Measurements from ENCODE around the gene PNO1.

PNO1 gene

GRCh38 chr2:68156419-68156818 lies 1.3 kb upstream of the PNO1 start:
- H4K8ac ChIP-seq (ENCODE audit: low read depth, low read length): no peak overlapping the region
- H2BK12ac ChIP-seq (ENCODE audit: low read length): no peak overlapping the region
- no peak overlapping the region for H3K14ac ChIP-seq (ENCODE audit: low read length)
- no peak overlapping the region for H3K18ac ChIP-seq (ENCODE audit: low read length)
- no peak overlapping the region for H3K9ac ChIP-seq (ENCODE audit: low read depth, low read length, poor library complexity)
- H3K27me3 ChIP-seq (ENCODE audit: control insufficient read depth in 3 of 3, insufficient read depth in 3 of 3, low read depth in 1 of 3, low read length in 3 of 3): no peaks in the 10 kb centered on the region
- no peak overlapping the region for H2AK5ac ChIP-seq (ENCODE audit: low read depth, low read length)
- peaks cover 0 to 3% of the 10 kb centered on the region in 2 donors for H3K4me1 ChIP-seq (ENCODE audit: control insufficient read depth in 2 of 2, insufficient read depth in 1 of 2, low read depth in 1 of 2, low read length in 2 of 2)
- H4K91ac ChIP-seq (ENCODE audit: low read depth, low read length, poor library complexity): no peak overlapping the region
- no peak for DNase-seq (ENCODE audit: low spot score)
- WGBS, 2 donors (ENCODE audit: extremely low coverage in 2 of 2, insufficient read length in 2 of 2, insufficient replicate concordance in 1 of 2): no CpG with 5 or more reads among the region's 3 CpGs
- no peak overlapping the region for H2BK5ac ChIP-seq (ENCODE audit: low read length)
- no peak overlapping the region for H2BK15ac ChIP-seq (ENCODE audit: low read length)
- H3K27ac ChIP-seq (replicated peaks; ENCODE audit: low read length): no peak overlapping the region
- peak overlapping the region; percentile 92 for H3K4me2 ChIP-seq (ENCODE audit: insufficient read depth, low read length, poor library complexity, severe bottlenecking)
- H3K23ac ChIP-seq (ENCODE audit: low read depth, low read length, poor library complexity): no peak overlapping the region
- H2AFZ ChIP-seq (ENCODE audit: low read length): peak overlapping the region; percentile 91
- no peak overlapping the region for H3K4ac ChIP-seq (ENCODE audit: low read length)
- H3K79me1 ChIP-seq (ENCODE audit: low read depth, low read length): peaks cover 3% of the 10 kb centered on the region
- H3K9me3 ChIP-seq (replicated peaks in 1 of 2; ENCODE audit: control insufficient read depth in 2 of 2, insufficient read depth in 1 of 2, low read depth in 1 of 2, low read length in 2 of 2): no peaks in the 10 kb centered on the region
- no peak overlapping the region for H2BK120ac ChIP-seq (ENCODE audit: low read depth, low read length)
- peaks cover 4 to 23% of the 10 kb centered on the region in 2 donors for H3K36me3 ChIP-seq (replicated peaks in 1 of 2; ENCODE audit: control insufficient read depth in 2 of 2, insufficient read depth in 2 of 2, low read length in 2 of 2)
- peak overlapping the region; percentile 74 to 86 for H3K4me3 ChIP-seq (ENCODE audit: low read length in 2 of 2)

- peak overlapping the region; percentile 86 for H3K18ac ChIP-seq (ENCODE audit: low read length)
Measured at GRCh38 chr2:68157002-68157401, 686 bp upstream of the PNO1 start.

GRCh38 chr2:68158134-68158447 lies 403 bp downstream of the PNO1 start:
- DNase-seq (ENCODE audit: low spot score): no peak
- H3K4ac ChIP-seq (ENCODE audit: low read length): no peak overlapping the region
- peak overlapping the region; percentile 74 to 86 for H3K4me3 ChIP-seq (ENCODE audit: low read length in 2 of 2)
- peak overlapping the region; percentile 91 for H2AFZ ChIP-seq (ENCODE audit: low read length)
- peaks cover 0 to 3% of the 10 kb centered on the region in 2 donors for H3K4me1 ChIP-seq (ENCODE audit: control insufficient read depth in 2 of 2, insufficient read depth in 1 of 2, low read depth in 1 of 2, low read length in 2 of 2)
- no peak overlapping the region for H2AK5ac ChIP-seq (ENCODE audit: low read depth, low read length)
- H3K27ac ChIP-seq (replicated peaks; ENCODE audit: low read length): no peak overlapping the region
- peak overlapping the region; percentile 44 for H3K18ac ChIP-seq (ENCODE audit: low read length)
- peak overlapping the region; percentile 69 for H3K23ac ChIP-seq (ENCODE audit: low read depth, low read length, poor library complexity)
- no peak overlapping the region for H2BK12ac ChIP-seq (ENCODE audit: low read length)
- H2BK15ac ChIP-seq (ENCODE audit: low read length): no peak overlapping the region
- H3K27me3 ChIP-seq (ENCODE audit: control insufficient read depth in 3 of 3, insufficient read depth in 3 of 3, low read depth in 1 of 3, low read length in 3 of 3): no peaks in the 10 kb centered on the region
- peak overlapping the region; percentile 77 for H3K4me2 ChIP-seq (ENCODE audit: insufficient read depth, low read length, poor library complexity, severe bottlenecking)
- no CpG with 5 or more reads among the region's 7 CpGs for WGBS, 2 donors (ENCODE audit: extremely low coverage in 2 of 2, insufficient read length in 2 of 2, insufficient replicate concordance in 1 of 2)
- H3K79me1 ChIP-seq (ENCODE audit: low read depth, low read length): peaks cover 3% of the 10 kb centered on the region
- no peak overlapping the region for H4K8ac ChIP-seq (ENCODE audit: low read depth, low read length)
- H2BK120ac ChIP-seq (ENCODE audit: low read depth, low read length): no peak overlapping the region
- peaks cover 7 to 40% of the 10 kb centered on the region in 2 donors for H3K36me3 ChIP-seq (replicated peaks in 1 of 2; ENCODE audit: control insufficient read depth in 2 of 2, insufficient read depth in 2 of 2, low read length in 2 of 2)
- peak overlapping the region; percentile 92 for H3K9ac ChIP-seq (ENCODE audit: low read depth, low read length, poor library complexity)
- no peaks in the 10 kb centered on the region for H3K9me3 ChIP-seq (replicated peaks in 1 of 2; ENCODE audit: control insufficient read depth in 2 of 2, insufficient read depth in 1 of 2, low read depth in 1 of 2, low read length in 2 of 2)
- no peak overlapping the region for H2BK5ac ChIP-seq (ENCODE audit: low read length)
- H3K14ac ChIP-seq (ENCODE audit: low read length): no peak overlapping the region
- H4K91ac ChIP-seq (ENCODE audit: low read depth, low read length, poor library complexity): no peak overlapping the region

More at GRCh38 chr2:68157002-68157401, 686 bp upstream of the PNO1 start:
- peak overlapping the region; percentile 48 for H3K23ac ChIP-seq (ENCODE audit: low read depth, low read length, poor library complexity)
- H3K9ac ChIP-seq (ENCODE audit: low read depth, low read length, poor library complexity): peak overlapping the region; percentile 90
- H2BK120ac ChIP-seq (ENCODE audit: low read depth, low read length): no peak overlapping the region
- H3K27me3 ChIP-seq (ENCODE audit: control insufficient read depth in 3 of 3, insufficient read depth in 3 of 3, low read depth in 1 of 3, low read length in 3 of 3): no peaks in the 10 kb centered on the region
- peaks cover 0 to 3% of the 10 kb centered on the region in 2 donors for H3K4me1 ChIP-seq (ENCODE audit: control insufficient read depth in 2 of 2, insufficient read depth in 1 of 2, low read depth in 1 of 2, low read length in 2 of 2)
- H4K8ac ChIP-seq (ENCODE audit: low read depth, low read length): no peak overlapping the region
- no peak overlapping the region for H3K4ac ChIP-seq (ENCODE audit: low read length)
- peaks cover 3% of the 10 kb centered on the region for H3K79me1 ChIP-seq (ENCODE audit: low read depth, low read length)
- WGBS, 2 donors (ENCODE audit: extremely low coverage in 2 of 2, insufficient read length in 2 of 2, insufficient replicate concordance in 1 of 2): no CpG with 5 or more reads among the region's 28 CpGs
- no peak for DNase-seq (ENCODE audit: low spot score)
- peaks cover 5 to 29% of the 10 kb centered on the region in 2 donors for H3K36me3 ChIP-seq (replicated peaks in 1 of 2; ENCODE audit: control insufficient read depth in 2 of 2, insufficient read depth in 2 of 2, low read length in 2 of 2)
- peak overlapping the region; percentile 91 for H2AFZ ChIP-seq (ENCODE audit: low read length)
- H2BK5ac ChIP-seq (ENCODE audit: low read length): no peak overlapping the region
- peak overlapping the region; percentile 62 for H3K27ac ChIP-seq (replicated peaks; ENCODE audit: low read length)
- H2BK12ac ChIP-seq (ENCODE audit: low read length): no peak overlapping the region
- peak overlapping the region; percentile 74 to 86 for H3K4me3 ChIP-seq (ENCODE audit: low read length in 2 of 2)
- no peak overlapping the region for H2BK15ac ChIP-seq (ENCODE audit: low read length)
- no peaks in the 10 kb centered on the region for H3K9me3 ChIP-seq (replicated peaks in 1 of 2; ENCODE audit: control insufficient read depth in 2 of 2, insufficient read depth in 1 of 2, low read depth in 1 of 2, low read length in 2 of 2)
- H3K14ac ChIP-seq (ENCODE audit: low read length): no peak overlapping the region
- peak overlapping the region; percentile 27 for H2AK5ac ChIP-seq (ENCODE audit: low read depth, low read length)
- no peak overlapping the region for H4K91ac ChIP-seq (ENCODE audit: low read depth, low read length, poor library complexity)
- H3K4me2 ChIP-seq (ENCODE audit: insufficient read depth, low read length, poor library complexity, severe bottlenecking): peak overlapping the region; percentile 92

GRCh38 chr2:68163641-68164040 lies 6.0 kb downstream of the PNO1 start:
- no peak overlapping the region for H4K8ac ChIP-seq (ENCODE audit: low read depth, low read length)
- WGBS, 2 donors (ENCODE audit: extremely low coverage in 2 of 2, insufficient read length in 2 of 2, insufficient replicate concordance in 1 of 2): no CpG with 5 or more reads among the region's 1 CpG
- no peak overlapping the region for H3K14ac ChIP-seq (ENCODE audit: low read length)
- H3K4me3 ChIP-seq (ENCODE audit: low read length in 2 of 2): no peak overlapping the region
- H4K91ac ChIP-seq (ENCODE audit: low read depth, low read length, poor library complexity): no peak overlapping the region
- H2AK5ac ChIP-seq (ENCODE audit: low read depth, low read length): no peak overlapping the region
- H3K4ac ChIP-seq (ENCODE audit: low read length): no peak overlapping the region
- DNase-seq (ENCODE audit: low spot score): no peak
- H3K36me3 ChIP-seq (replicated peaks in 1 of 2; ENCODE audit: control insufficient read depth in 2 of 2, insufficient read depth in 2 of 2, low read length in 2 of 2): peaks cover 12 to 84% of the 10 kb centered on the region in 2 donors
- H3K27ac ChIP-seq (replicated peaks; ENCODE audit: low read length): no peak overlapping the region
- H3K23ac ChIP-seq (ENCODE audit: low read depth, low read length, poor library complexity): no peak overlapping the region
- no peak overlapping the region for H2BK15ac ChIP-seq (ENCODE audit: low read length)
- H3K4me1 ChIP-seq (ENCODE audit: control insufficient read depth in 2 of 2, insufficient read depth in 1 of 2, low read depth in 1 of 2, low read length in 2 of 2): no peaks in the 10 kb centered on the region
- no peak overlapping the region for H3K4me2 ChIP-seq (ENCODE audit: insufficient read depth, low read length, poor library complexity, severe bottlenecking)
- H3K9ac ChIP-seq (ENCODE audit: low read depth, low read length, poor library complexity): no peak overlapping the region
- H3K18ac ChIP-seq (ENCODE audit: low read length): no peak overlapping the region
- H3K79me1 ChIP-seq (ENCODE audit: low read depth, low read length): no peaks in the 10 kb centered on the region
- no peak overlapping the region for H2BK120ac ChIP-seq (ENCODE audit: low read depth, low read length)
- H3K27me3 ChIP-seq (ENCODE audit: control insufficient read depth in 3 of 3, insufficient read depth in 3 of 3, low read depth in 1 of 3, low read length in 3 of 3): no peaks in the 10 kb centered on the region
- H2BK12ac ChIP-seq (ENCODE audit: low read length): no peak overlapping the region
- no peak overlapping the region for H2BK5ac ChIP-seq (ENCODE audit: low read length)
- H3K9me3 ChIP-seq (replicated peaks in 1 of 2; ENCODE audit: control insufficient read depth in 2 of 2, insufficient read depth in 1 of 2, low read depth in 1 of 2, low read length in 2 of 2): no peaks in the 10 kb centered on the region
- H2AFZ ChIP-seq (ENCODE audit: low read length): no peak overlapping the region
